Natural killer cell treated with Interleukin-12 subunit alpha and Interleukin-12 subunit beta and Interleukin-15 and Interleukin-18, amount 100 ng/mL, for 72 hours (primary cell): Measurements from ENCODE around the gene LRRN4. TPM values are rescaled to one million over a fixed set of nuclear protein-coding genes. Genes with fewer than 3 reads are reported as not detected.
"Not testable (repeated sequence)": the region's sequence is repeated elsewhere in the genome, so short reads cannot be mapped to it uniquely, and the experiment has no call there.

ENCODE experiments used
- ATAC-seq, 2 donors: fragments of 150-1000 bp; cut with Tn5 transposase in 1 of 2; sonication (Bioruptor Pico), chemical (Tn5 transposase) in 1 of 2; 2 replicates each; pipeline ENCODE4 v1.10.0; 2021
- DNase-seq: peaks from one replicate; pipeline ENCODE4 v3.0.0; 2022; ENCODE audit warnings: low spot score
- H3K27ac Mint-ChIP-seq, 2 donors: 1 replicate in 1 of 2; 2 replicates in 1 of 2; pipeline ENCODE4 v1.8.0; 2022; ENCODE audit warnings: mixed read lengths in 2 of 2, mild to moderate bottlenecking in 1 of 2, moderate library complexity in 1 of 2
- H3K27me3 Mint-ChIP-seq, 2 donors: 1 replicate in 1 of 2; 2 replicates in 1 of 2; pipeline ENCODE4 v1.8.0; 2022; ENCODE audit warnings: mixed read lengths in 2 of 2
- H3K36me3 Mint-ChIP-seq: one replicate; pipeline ENCODE4 v1.8.0; 2022; ENCODE audit warnings: mixed read lengths
- H3K4me1 Mint-ChIP-seq, 2 donors: 1 replicate in 1 of 2; 2 replicates in 1 of 2; pipeline ENCODE4 v1.8.0; 2022; ENCODE audit warnings: low read depth in 2 of 2, mixed read lengths in 2 of 2, mild to moderate bottlenecking in 1 of 2
- H3K4me3 Mint-ChIP-seq: one replicate; pipeline ENCODE4 v1.8.0; 2022; ENCODE audit warnings: mixed read lengths
- H3K9me3 Mint-ChIP-seq: 2 replicates; pipeline ENCODE4 v1.8.0; 2022; ENCODE audit warnings: mixed read lengths
- total RNA-seq, 2 donors: library from RNA; stranded (reverse); gene quantifications; one replicate each; pipeline ENCODE4 v1.2.3, GENCODE V29; 2022

LRRN4 gene
- total RNA-seq, 2 donors from 2014 or later: not detected

- Mint-ChIP-seq H3K36me3 (peaks cover 10% of the 10 kb centered on the region), H3K4me1 (peaks cover 5 to 6% of the 10 kb centered on the region in 2 donors), H3K27ac (peak overlapping the region; percentile 3 to 12), H3K27me3 (no peaks in the 10 kb centered on the region), H3K9me3 (no peaks in the 10 kb centered on the region), H3K4me3 (no peak overlapping the region)
- ATAC-seq (no peak), DNase-seq (no peak)
Measured at GRCh38 chr20:6034134-6034969, 19.5 kb downstream of the LRRN4 start.

GRCh38 chr20:6032907-6033306, 21.0 kb downstream of the LRRN4 start:
- H3K9me3 Mint-ChIP-seq, H3K4me1 Mint-ChIP-seq, H3K4me3 Mint-ChIP-seq, H3K27me3 Mint-ChIP-seq, ATAC-seq, H3K27ac Mint-ChIP-seq, DNase-seq, H3K36me3 Mint-ChIP-seq: not testable (repeated sequence)

GRCh38 chr20:6030453-6031080, 23.3 kb downstream of the LRRN4 start:
- no peak overlapping the region for H3K27ac Mint-ChIP-seq
- DNase-seq (no peak), ATAC-seq (no peak)
- H3K9me3 Mint-ChIP-seq: no peaks in the 10 kb centered on the region
- no peaks in the 10 kb centered on the region for H3K27me3 Mint-ChIP-seq
- H3K4me3 Mint-ChIP-seq: no peak overlapping the region
- peaks cover 13 to 16% of the 10 kb centered on the region in 2 donors for H3K4me1 Mint-ChIP-seq
- peaks cover 12% of the 10 kb centered on the region for H3K36me3 Mint-ChIP-seq

GRCh38 chr20:6029538-6029937, 24.3 kb downstream of the LRRN4 start:
- H3K27ac Mint-ChIP-seq: no peak overlapping the region
- no peaks in the 10 kb centered on the region for H3K9me3 Mint-ChIP-seq
- no peak for ATAC-seq
- DNase-seq: no peak
- H3K36me3 Mint-ChIP-seq: peaks cover 15% of the 10 kb centered on the region
- H3K27me3 Mint-ChIP-seq: no peaks in the 10 kb centered on the region
- no peak overlapping the region for H3K4me3 Mint-ChIP-seq
- peaks cover 12 to 15% of the 10 kb centered on the region in 2 donors for H3K4me1 Mint-ChIP-seq

- no peak overlapping the region for H3K27ac Mint-ChIP-seq
- H3K36me3 Mint-ChIP-seq: peaks cover 18% of the 10 kb centered on the region
- no peaks in the 10 kb centered on the region for H3K27me3 Mint-ChIP-seq
- no peak for DNase-seq
- H3K4me1 Mint-ChIP-seq: peaks cover 10 to 13% of the 10 kb centered on the region in 2 donors
- H3K4me3 Mint-ChIP-seq: no peak overlapping the region
- ATAC-seq: no peak
- H3K9me3 Mint-ChIP-seq: no peaks in the 10 kb centered on the region
Measured at GRCh38 chr20:6028818-6029217, 25.0 kb downstream of the LRRN4 start.

GRCh38 chr20:6026051-6026450, 27.8 kb downstream of the LRRN4 start:
- Mint-ChIP-seq H3K27ac (no peak overlapping the region), H3K9me3 (no peaks in the 10 kb centered on the region), H3K4me1 (peaks cover 13% of the 10 kb centered on the region in 2 donors), H3K4me3 (no peak overlapping the region), H3K27me3 (no peaks in the 10 kb centered on the region), H3K36me3 (peaks cover 21% of the 10 kb centered on the region)
- DNase-seq (no peak), ATAC-seq (peak in 1 of 2 donors; percentile 70)

- H3K4me1 Mint-ChIP-seq: peaks cover 13% of the 10 kb centered on the region in 2 donors
- no peaks in the 10 kb centered on the region for H3K27me3 Mint-ChIP-seq
- no peak for DNase-seq
- no peak for ATAC-seq
- no peak overlapping the region for H3K27ac Mint-ChIP-seq
- H3K9me3 Mint-ChIP-seq: no peaks in the 10 kb centered on the region
- peaks cover 21% of the 10 kb centered on the region for H3K36me3 Mint-ChIP-seq
- H3K4me3 Mint-ChIP-seq: no peak overlapping the region
Measured at GRCh38 chr20:6024768-6025167, 29.1 kb downstream of the LRRN4 start.

- DNase-seq (no peak), ATAC-seq (no peak)
- Mint-ChIP-seq H3K36me3 (peaks cover 15% of the 10 kb centered on the region), H3K4me1 (peaks cover 10 to 13% of the 10 kb centered on the region in 2 donors), H3K9me3 (no peaks in the 10 kb centered on the region), H3K27me3 (no peaks in the 10 kb centered on the region), H3K27ac (no peak overlapping the region), H3K4me3 (no peak overlapping the region)
Measured at GRCh38 chr20:6017880-6018279, 36.0 kb downstream of the LRRN4 start.

- Mint-ChIP-seq H3K9me3 (no peaks in the 10 kb centered on the region), H3K4me1 (peaks cover 14% of the 10 kb centered on the region in 2 donors), H3K27ac (no peak overlapping the region), H3K27me3 (no peaks in the 10 kb centered on the region), H3K36me3 (peaks cover 19% of the 10 kb centered on the region), H3K4me3 (no peak overlapping the region)
- DNase-seq (no peak), ATAC-seq (no peak)
Measured at GRCh38 chr20:6017467-6017866, 36.4 kb downstream of the LRRN4 start.

GRCh38 chr20:6014957-6015356, 38.9 kb downstream of the LRRN4 start:
- ATAC-seq (no peak), DNase-seq (no peak)
- Mint-ChIP-seq H3K9me3 (no peaks in the 10 kb centered on the region), H3K27ac (no peak overlapping the region), H3K27me3 (no peaks in the 10 kb centered on the region), H3K4me3 (no peak overlapping the region), H3K4me1 (peaks cover 18 to 20% of the 10 kb centered on the region in 2 donors), H3K36me3 (peaks cover 37% of the 10 kb centered on the region)

- ATAC-seq (no peak), DNase-seq (no peak)
- H3K4me3 Mint-ChIP-seq: no peak overlapping the region
- no peaks in the 10 kb centered on the region for H3K9me3 Mint-ChIP-seq
- peaks cover 18 to 20% of the 10 kb centered on the region in 2 donors for H3K4me1 Mint-ChIP-seq
- no peaks in the 10 kb centered on the region for H3K27me3 Mint-ChIP-seq
- peak overlapping the region in 1 of 2 donors; percentile 19 for H3K27ac Mint-ChIP-seq
- peaks cover 41% of the 10 kb centered on the region for H3K36me3 Mint-ChIP-seq
Measured at GRCh38 chr20:6014017-6014416, 39.8 kb downstream of the LRRN4 start.

GRCh38 chr20:6012179-6012578, 41.7 kb downstream of the LRRN4 start:
- DNase-seq (no peak), ATAC-seq (no peak)
- Mint-ChIP-seq H3K27me3 (no peaks in the 10 kb centered on the region), H3K27ac (no peak overlapping the region), H3K36me3 (peaks cover 41% of the 10 kb centered on the region), H3K4me1 (peaks cover 27 to 34% of the 10 kb centered on the region in 2 donors), H3K9me3 (no peaks in the 10 kb centered on the region), H3K4me3 (no peak overlapping the region)

GRCh38 chr20:6008254-6008653, 45.6 kb downstream of the LRRN4 start:
- DNase-seq (no peak), ATAC-seq (no peak)
- H3K9me3 Mint-ChIP-seq: no peaks in the 10 kb centered on the region
- H3K4me1 Mint-ChIP-seq: peaks cover 28 to 29% of the 10 kb centered on the region in 2 donors
- no peaks in the 10 kb centered on the region for H3K27me3 Mint-ChIP-seq
- H3K4me3 Mint-ChIP-seq: peak overlapping the region; percentile 95
- peak overlapping the region in 1 of 2 donors; percentile 90 for H3K27ac Mint-ChIP-seq
- H3K36me3 Mint-ChIP-seq: peaks cover 27% of the 10 kb centered on the region

- peak overlapping the region; percentile 95 for H3K4me3 Mint-ChIP-seq
- peaks cover 23 to 26% of the 10 kb centered on the region in 2 donors for H3K4me1 Mint-ChIP-seq
- DNase-seq (no peak), ATAC-seq (no peak)
- peaks cover 23% of the 10 kb centered on the region for H3K36me3 Mint-ChIP-seq
- no peaks in the 10 kb centered on the region for H3K27me3 Mint-ChIP-seq
- H3K27ac Mint-ChIP-seq: peak overlapping the region; percentile 80 to 90
- no peaks in the 10 kb centered on the region for H3K9me3 Mint-ChIP-seq
Measured at GRCh38 chr20:6007529-6008103, 46.2 kb downstream of the LRRN4 start.
